Transverse colon (tissue), 4 donors: ENCODE measurements around the gene ITPR2. TPM values are rescaled to one million over a fixed set of nuclear protein-coding genes. Genes with fewer than 3 reads are reported as not detected.
"Not testable (repeated sequence)": the region's sequence is repeated elsewhere in the genome, so short reads cannot be mapped to it uniquely, and the experiment has no call there.

Source experiments
- DNase-seq: peaks from one replicate; pipeline ENCODE4 v3.0.0-alpha.2; 2019
- H3K27ac ChIP-seq, 4 donors: fragments of 200-600 bp; sonication (generic); 2 replicates each; pipeline ENCODE4 v1.5.1; 2016 to 2018; ENCODE audit warnings: inconsistent platforms in 4 of 4
- H3K27me3 ChIP-seq: fragments of 200-600 bp; sonication (generic); 2 replicates; pipeline ENCODE4 v1.5.1; 2017; ENCODE audit warnings: inconsistent platforms
- H3K36me3 ChIP-seq, 4 donors: fragments of 200-600 bp; sonication (generic); 2 replicates each; pipeline ENCODE4 v1.5.1; 2017 to 2019; ENCODE audit warnings: inconsistent platforms in 4 of 4
- H3K4me1 ChIP-seq, 4 donors: fragments of 200-600 bp; sonication (generic); 2 replicates each; pipeline ENCODE4 v1.5.1; 2017 to 2020; ENCODE audit warnings: inconsistent platforms in 4 of 4
- H3K4me3 ChIP-seq, 4 donors: fragments of 200-600 bp; sonication (generic); 1 replicate in 1 of 4; 2 replicates in 3 of 4; pipeline versions ENCODE4 v1.5.1 to v1.6.1; 2017 to 2019; ENCODE audit warnings: inconsistent platforms in 4 of 4
- H3K9me3 ChIP-seq, 2 donors: fragments of 200-600 bp; sonication (generic); 2 replicates each; pipeline ENCODE4 v1.5.1; 2017 to 2019; ENCODE audit warnings: inconsistent platforms in 2 of 2
- CTCF ChIP-seq, 5 experiments: fragments of 200-600 bp in 3 of 5; fragments of 450-650 bp in 2 of 5; sonication (generic) in 3 of 5; IDR thresholded peaks; 1 replicate in 2 of 5; 2 replicates in 3 of 5; pipeline ENCODE4 v1.5.1; 2016 to 2017; ENCODE audit warnings: antibody characterized with exemption in 5 of 5, inconsistent platforms in 3 of 5, mild to moderate bottlenecking in 2 of 5, moderate library complexity in 1 of 5
- EP300 ChIP-seq: sonication (generic); formaldehyde crosslinking; IDR thresholded peaks from one replicate; pipeline ENCODE4 v1.6.1; 2017; ENCODE audit warnings: antibody characterized with exemption, low read depth
- POLR2A ChIP-seq: fragments of 450-650 bp; IDR thresholded peaks from one replicate; pipeline ENCODE4 v1.6.1; 2016; ENCODE audit warnings: antibody characterized with exemption, mild to moderate bottlenecking, moderate library complexity
- POLR2AphosphoS5 ChIP-seq, 3 donors: sonication (generic); formaldehyde crosslinking; IDR thresholded peaks; one replicate each; pipeline ENCODE4 v1.6.1; 2016; ENCODE audit warnings: antibody characterized with exemption in 3 of 3
- WGBS, 2 donors: methylation state at CpG; one replicate each; pipeline ENCODE4 v1.1.5; 2018; ENCODE audit warnings: low coverage in 1 of 2; 5-methylcytosine and 5-hydroxymethylcytosine counted together
- in situ Hi-C, 4 donors: fragments of 200-750 bp; cut with MboI; loops; one replicate each; pipeline versions ENCODE4 v1.15.0 to v1.15.1; 2017; ENCODE audit warnings: low sequenced_read_pairs in 3 of 4, low pct_ligation_motif_present in 1 of 4, low pct_unique_long_range_greater_than_20kb in 1 of 4
- intact Hi-C: fragments of 100-400 bp; cut with DNase I; formaldehyde crosslinking; loops from one replicate; pipeline ENCODE4 v1.15.1; 2023; ENCODE audit warnings: low total_unique reads
- total RNA-seq, 4 donors: library from RNA; depleted of rRNA; stranded (reverse); fragments of >200 nt; gene quantifications; one replicate each; pipeline ENCODE4 v1.1.0, GENCODE V29; 2016

Gene ITPR2
- total RNA-seq, 4 donors from 2014 or later = 29.8 to 60.5 (median 41.2) TPM

GRCh38 chr12:26732005-26732908 lies 100.7 kb downstream of the ITPR2 start:
- Histone ChIP-seq H3K4me3 (no peak overlapping the region), H3K27me3 (no peaks in the 10 kb centered on the region), H3K27ac (no peak overlapping the region), H3K4me1 (peaks cover 0 to 38% (median 5%) of the 10 kb centered on the region in 4 donors), H3K36me3 (no peaks in the 10 kb centered on the region), H3K9me3 (no peaks in the 10 kb centered on the region)
- no peak for DNase-seq
- in situ Hi-C loops = no loop called here
- TF ChIP-seq CTCF (IDR thresholded peaks at IDR 0.05) = no peak
- no peak for TF ChIP-seq EP300
- TF ChIP-seq POLR2A = no peak
- no peak for TF ChIP-seq POLR2AphosphoS5 (IDR thresholded peaks at IDR 0.05)
- 67 to 73% methylated on average over 6 of the region's 6 CpGs for WGBS, 2 donors
- intact Hi-C loops = no loop called here

- Histone ChIP-seq H3K4me1 (peaks cover 0 to 37% (median 5%) of the 10 kb centered on the region in 4 donors), H3K27ac (no peak overlapping the region), H3K36me3 (no peaks in the 10 kb centered on the region), H3K27me3 (no peaks in the 10 kb centered on the region), H3K9me3 (no peaks in the 10 kb centered on the region), H3K4me3 (no peak overlapping the region)
- WGBS, 2 donors = 83 to 88% methylated on average over 7 of the region's 7 CpGs
- no peak for TF ChIP-seq POLR2AphosphoS5 (IDR thresholded peaks at IDR 0.05)
- TF ChIP-seq POLR2A = no peak
- intact Hi-C loops = no loop called here
- in situ Hi-C loops = no loop called here
- no peak for DNase-seq
These were observed 102.3 kb downstream of the ITPR2 start for GRCh38 chr12:26730481-26731350.

DNA sequence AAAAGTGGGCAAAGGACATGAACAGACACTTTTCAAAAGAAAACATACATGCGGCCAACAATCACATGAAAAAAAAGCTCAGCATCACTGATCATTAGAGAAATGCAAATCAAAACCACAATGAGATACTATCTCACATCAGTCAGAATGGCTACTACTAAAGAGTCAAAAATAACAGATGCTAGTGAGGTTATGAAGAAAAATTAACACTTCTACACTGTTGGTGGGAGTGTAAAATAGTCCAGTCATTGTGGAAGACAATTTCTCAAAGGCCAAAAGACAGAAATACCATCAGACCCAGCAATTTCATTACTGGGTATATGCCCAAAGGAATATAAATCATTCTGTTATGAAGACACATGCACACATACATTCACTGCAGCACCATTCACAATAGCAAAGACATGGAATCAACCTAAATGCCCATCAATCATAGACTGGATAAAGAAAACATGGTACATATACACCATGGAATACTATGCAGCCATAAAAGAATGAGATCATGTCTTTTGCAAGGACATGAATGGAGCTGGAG lies 103.8 kb downstream of the ITPR2 start:
- intact Hi-C loops, H3K27me3 ChIP-seq, H3K4me3 ChIP-seq, DNase-seq, in situ Hi-C loops, H3K36me3 ChIP-seq, H3K27ac ChIP-seq, H3K9me3 ChIP-seq: not testable (repeated sequence)
- 59 to 71% methylated on average over 1 of the region's 1 CpG for WGBS, 2 donors
- H3K4me1 ChIP-seq = peaks cover 0 to 27% (median 4%) of the 10 kb centered on the region in 4 donors

DNA sequence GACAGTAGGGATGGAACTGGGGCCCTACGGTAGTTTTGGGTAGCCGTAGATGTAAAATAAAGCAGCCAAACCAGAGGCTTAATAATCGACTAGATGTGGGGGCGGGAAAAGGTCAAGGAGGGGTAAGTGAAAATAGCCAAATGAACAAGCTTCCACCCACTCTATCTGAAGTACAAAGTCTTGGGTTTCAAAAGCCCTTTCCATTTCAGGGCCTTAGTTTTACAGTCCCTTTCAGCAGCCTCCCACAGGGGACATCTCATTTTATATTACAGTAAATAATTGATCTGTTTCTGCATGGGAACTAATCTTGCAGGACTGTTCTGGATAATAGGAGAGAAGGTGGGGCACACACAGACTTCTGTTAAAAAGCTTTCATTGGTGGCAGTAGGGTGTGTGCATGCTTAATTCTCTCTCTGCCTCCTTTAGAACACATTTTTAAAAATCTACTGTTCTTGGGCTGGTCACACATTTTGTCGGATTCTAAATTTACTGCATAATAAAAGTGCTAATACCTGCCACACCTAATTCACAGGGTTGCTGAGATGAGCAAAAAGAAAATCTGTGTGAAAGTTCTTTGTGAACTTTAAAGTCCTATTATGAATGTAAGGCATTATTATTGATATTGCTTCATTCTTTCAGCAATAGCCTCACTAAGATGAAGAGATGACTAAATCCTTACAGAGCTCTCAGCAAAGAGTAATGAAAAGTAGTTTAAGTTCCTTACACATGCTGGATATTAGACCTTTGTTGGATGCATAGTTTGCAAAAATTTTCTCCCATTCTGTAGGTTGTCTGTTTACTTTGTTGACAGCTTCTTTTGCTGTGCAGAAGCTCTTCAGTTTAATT lies 104.6 kb downstream of the ITPR2 start:
- no peak overlapping the region for H3K4me3 ChIP-seq
- intact Hi-C loops (no loop called here), in situ Hi-C loops (no loop called here)
- WGBS, 2 donors = 63 to 78% methylated on average over 5 of the region's 5 CpGs
- no peaks in the 10 kb centered on the region for H3K27me3 ChIP-seq
- H3K36me3 ChIP-seq = no peaks in the 10 kb centered on the region
- H3K4me1 ChIP-seq = peaks cover 0 to 24% (median 3%) of the 10 kb centered on the region in 4 donors
- no peak for DNase-seq
- no peak overlapping the region for H3K27ac ChIP-seq
- H3K9me3 ChIP-seq = no peaks in the 10 kb centered on the region
- TF ChIP-seq CTCF (IDR thresholded peaks at IDR 0.05) = no peak
- no peak for TF ChIP-seq POLR2AphosphoS5 (IDR thresholded peaks at IDR 0.05)
- TF ChIP-seq POLR2A = no peak
- no peak for TF ChIP-seq EP300
